ELF-1 (cell line): ENCODE measurements around the gene PSTPIP2.

ENCODE experiments used
- DNase-seq: peaks from one replicate; pipeline ENCODE4 v3.0.0-alpha.2; 2016; ENCODE audit warnings: low read depth, low spot score

Gene PSTPIP2

DNA sequence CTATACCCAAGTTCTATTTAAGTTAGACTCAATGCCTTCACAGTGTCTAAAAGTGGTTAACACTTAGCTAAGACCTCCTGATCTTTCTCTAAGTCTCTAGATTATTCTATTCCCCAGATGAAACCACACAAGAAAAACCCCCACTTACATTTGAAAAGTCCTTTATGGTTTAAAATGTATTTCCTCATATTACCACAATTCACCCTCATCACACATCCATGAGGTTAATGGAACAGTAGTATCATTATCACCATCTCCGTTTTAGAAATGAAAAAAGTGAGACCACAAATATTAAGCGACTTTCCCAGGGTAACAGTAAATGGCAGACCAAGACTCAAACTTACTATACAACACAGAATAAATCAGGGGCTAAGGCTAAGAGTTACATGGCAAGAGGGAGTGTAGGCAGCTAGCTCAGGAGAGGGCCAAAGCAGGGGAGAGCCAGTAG, 133.5 kb downstream of the PSTPIP2 start:
- DNase-seq: no peak

DNA sequence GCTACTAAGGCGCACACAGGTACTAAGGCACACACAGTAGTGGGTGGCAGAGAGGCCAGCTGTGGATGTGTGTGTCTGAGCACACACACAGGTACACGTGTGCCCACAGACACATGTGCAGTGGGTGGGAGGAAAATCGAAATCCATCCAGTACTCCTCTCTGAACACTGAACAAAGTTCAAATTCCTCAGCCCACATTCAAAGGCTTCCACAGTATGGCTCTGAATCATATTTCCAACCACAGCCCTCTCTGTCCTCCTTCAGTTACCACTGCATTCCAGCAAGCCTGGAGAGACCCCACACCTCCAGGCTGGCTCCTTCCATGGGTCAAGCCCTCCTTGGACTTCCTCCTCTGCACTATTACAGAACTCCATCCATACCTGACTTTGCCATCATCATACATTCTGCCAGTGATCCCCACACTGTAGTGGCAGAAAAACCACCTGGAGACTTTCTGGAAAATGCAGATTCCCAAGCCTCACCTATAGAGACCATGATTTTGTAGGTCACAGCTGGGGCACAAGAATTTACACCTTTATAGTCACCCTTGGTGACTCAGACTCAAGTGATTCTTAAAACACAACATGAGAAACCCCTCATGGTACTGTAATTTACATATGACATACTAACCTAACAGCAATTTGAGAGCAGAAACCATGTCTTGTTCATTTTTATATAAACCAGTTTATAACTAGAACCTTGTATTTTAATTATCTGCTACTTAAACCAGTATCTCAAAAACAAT, 136.3 kb downstream of the PSTPIP2 start:
- no peak for DNase-seq
